Upper lobe of right lung (tissue), 1 donor: ENCODE results near the gene SLC25A13. TPM values are rescaled to one million over a fixed set of nuclear protein-coding genes. Genes with fewer than 3 reads are reported as not detected.
"Not testable (repeated sequence)": the region's sequence is repeated elsewhere in the genome, so short reads cannot be mapped to it uniquely, and the experiment has no call there.

Experiments
- ATAC-seq: fragments of 200-7000 bp; cut with Tn5 transposase; one replicate; pipeline ENCODE4 v1.9.1; 2020; ENCODE audit warnings: mild to moderate bottlenecking, moderate library complexity
- DNase-seq: peaks from one replicate; pipeline ENCODE4 v3.0.0-alpha.2; 2020
- H3K27ac ChIP-seq: fragments of 200-600 bp; one replicate; pipeline ENCODE4 v1.8.0; 2022
- H3K27me3 ChIP-seq: fragments of 200-600 bp; one replicate; pipeline ENCODE4 v1.8.0; 2022; ENCODE audit warnings: mild to moderate bottlenecking
- H3K36me3 ChIP-seq: fragments of 200-600 bp; one replicate; pipeline ENCODE4 v1.8.0; 2022
- H3K4me1 ChIP-seq: fragments of 200-600 bp; one replicate; pipeline ENCODE4 v1.8.0; 2022
- H3K4me3 ChIP-seq: fragments of 200-600 bp; one replicate; pipeline ENCODE4 v1.8.0; 2022; ENCODE audit warnings: mild to moderate bottlenecking
- H3K9me3 ChIP-seq: fragments of 200-600 bp; one replicate; pipeline ENCODE4 v1.8.0; 2022
- intact Hi-C: fragments of 100-400 bp; cut with DNase I; formaldehyde crosslinking; loops from one replicate; pipeline ENCODE4 v1.11.0; 2022
- total RNA-seq: library from RNA; stranded (reverse); fragmentation: NEBNext Ultra II Directional; extraction: Animal tissue kit (Norgen Biotek cat#: 25700); gene quantifications from one replicate; pipeline ENCODE4 v1.2.1, GENCODE V29; 2021
- TF ChIP-seq, protein P1 (sequence below): fragments of 200-600 bp; IDR thresholded peaks from one replicate; pipeline ENCODE4 v1.8.0; 2022; ENCODE audit warnings: antibody characterized with exemption
- donor health status: DM: no; HTN: yes; CAD: no; lungs with severe emphysema.

SLC25A13 gene
- total RNA-seq, 1 donor from 2014 or later, result 34.5 TPM

DNA sequence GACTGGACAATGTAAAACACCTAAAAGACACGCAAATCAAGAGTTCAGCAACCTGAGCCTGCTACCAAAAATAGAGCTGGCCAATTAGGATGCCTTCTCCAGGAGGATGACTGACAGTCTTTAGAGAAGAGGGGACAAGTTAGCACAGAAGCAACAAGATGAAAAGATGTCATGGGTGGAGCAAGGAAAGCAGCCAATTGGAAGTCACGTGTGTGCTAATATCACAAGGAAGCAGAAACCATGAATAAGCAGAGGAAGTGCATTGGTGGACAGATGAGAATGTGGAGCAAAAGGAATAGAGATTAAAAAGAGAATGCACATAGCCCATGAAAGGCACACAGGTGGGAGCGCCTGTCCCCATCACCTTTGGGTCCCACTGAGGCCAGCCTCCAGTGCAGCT lies 148.1 kb downstream of the SLC25A13 start:
- intact Hi-C loops, result no loop called here
- Histone ChIP-seq H3K27ac (no peak overlapping the region), H3K4me1 (no peaks in the 10 kb centered on the region), H3K4me3 (no peak overlapping the region), H3K27me3 (no peaks in the 10 kb centered on the region), H3K36me3 (peaks cover 51% of the 10 kb centered on the region), H3K9me3 (no peaks in the 10 kb centered on the region)
- no peak for DNase-seq
- ATAC-seq, result no peak
- TF ChIP-seq, protein P1, sequence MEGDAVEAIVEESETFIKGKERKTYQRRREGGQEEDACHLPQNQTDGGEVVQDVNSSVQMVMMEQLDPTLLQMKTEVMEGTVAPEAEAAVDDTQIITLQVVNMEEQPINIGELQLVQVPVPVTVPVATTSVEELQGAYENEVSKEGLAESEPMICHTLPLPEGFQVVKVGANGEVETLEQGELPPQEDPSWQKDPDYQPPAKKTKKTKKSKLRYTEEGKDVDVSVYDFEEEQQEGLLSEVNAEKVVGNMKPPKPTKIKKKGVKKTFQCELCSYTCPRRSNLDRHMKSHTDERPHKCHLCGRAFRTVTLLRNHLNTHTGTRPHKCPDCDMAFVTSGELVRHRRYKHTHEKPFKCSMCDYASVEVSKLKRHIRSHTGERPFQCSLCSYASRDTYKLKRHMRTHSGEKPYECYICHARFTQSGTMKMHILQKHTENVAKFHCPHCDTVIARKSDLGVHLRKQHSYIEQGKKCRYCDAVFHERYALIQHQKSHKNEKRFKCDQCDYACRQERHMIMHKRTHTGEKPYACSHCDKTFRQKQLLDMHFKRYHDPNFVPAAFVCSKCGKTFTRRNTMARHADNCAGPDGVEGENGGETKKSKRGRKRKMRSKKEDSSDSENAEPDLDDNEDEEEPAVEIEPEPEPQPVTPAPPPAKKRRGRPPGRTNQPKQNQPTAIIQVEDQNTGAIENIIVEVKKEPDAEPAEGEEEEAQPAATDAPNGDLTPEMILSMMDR, result no peak

DNA sequence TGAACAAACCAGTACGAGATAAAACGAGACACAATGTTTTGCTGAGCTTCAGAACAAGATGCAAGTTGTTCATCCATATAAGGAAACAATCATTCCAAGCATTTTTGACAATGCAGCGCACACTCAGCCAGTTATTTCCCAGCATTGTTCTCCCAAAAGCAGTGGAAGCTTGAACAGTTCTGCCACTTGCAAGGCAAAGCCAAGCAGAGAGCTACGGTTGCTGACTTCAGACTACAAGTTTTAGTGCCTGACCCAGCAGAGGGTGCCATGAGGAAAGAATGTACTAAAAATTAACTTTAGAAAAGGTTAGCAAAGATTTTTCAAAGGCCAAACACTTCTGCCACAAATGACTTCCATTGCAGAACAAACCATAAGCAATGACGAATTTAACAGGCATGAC lies 152.5 kb downstream of the SLC25A13 start:
- Histone ChIP-seq H3K27me3 (no peaks in the 10 kb centered on the region), H3K27ac (no peak overlapping the region), H3K36me3 (peaks cover 52% of the 10 kb centered on the region), H3K4me1 (no peaks in the 10 kb centered on the region), H3K4me3 (no peak overlapping the region), H3K9me3 (no peaks in the 10 kb centered on the region)
- no peak for ATAC-seq
- no peak for DNase-seq
- intact Hi-C loops, result no loop called here
- TF ChIP-seq, protein P1, result no peak

DNA sequence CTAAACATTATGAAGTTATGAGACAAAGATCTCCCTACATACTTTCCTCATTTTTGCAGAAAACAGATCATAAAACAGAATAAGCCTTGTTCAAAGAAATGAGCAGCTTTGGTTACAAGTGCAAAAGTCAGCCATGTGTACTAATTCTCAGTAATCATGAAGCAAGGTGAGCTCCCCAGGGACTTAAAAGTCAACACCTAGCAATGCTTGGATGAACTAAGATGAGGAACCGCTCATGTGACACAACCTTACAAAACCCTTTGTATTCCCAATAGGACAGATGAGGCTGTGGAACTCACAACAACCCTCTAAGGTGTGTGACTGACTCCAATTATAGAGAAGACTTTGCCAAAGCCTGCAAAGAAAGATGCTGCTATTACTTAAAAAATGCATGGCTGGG lies 154.5 kb downstream of the SLC25A13 start:
- Histone ChIP-seq H3K4me1 (no peaks in the 10 kb centered on the region), H3K27me3 (no peaks in the 10 kb centered on the region), H3K36me3 (peaks cover 58% of the 10 kb centered on the region), H3K4me3 (no peak overlapping the region), H3K27ac (no peak overlapping the region), H3K9me3 (no peaks in the 10 kb centered on the region)
- DNase-seq (no peak), ATAC-seq (no peak)
- TF ChIP-seq, protein P1, result no peak
- intact Hi-C loops, result no loop called here

DNA sequence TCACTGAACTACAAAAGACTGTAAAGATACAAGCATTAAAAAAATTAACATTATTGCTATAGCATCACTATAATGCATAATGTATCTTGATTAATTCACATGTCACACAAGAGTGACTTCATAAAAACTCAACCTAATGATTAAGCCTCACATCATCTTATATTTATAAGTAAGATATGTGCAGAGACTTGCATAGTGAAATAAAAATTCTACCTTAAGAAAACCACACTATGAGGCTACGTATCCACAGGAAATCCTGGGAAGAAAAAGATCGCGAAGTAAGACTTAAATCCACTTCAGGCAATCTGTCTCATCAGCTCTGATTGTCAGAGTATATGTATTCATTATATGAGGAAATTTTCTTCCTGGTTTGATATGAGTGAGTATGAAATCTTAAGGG lies 160.0 kb downstream of the SLC25A13 start:
- ATAC-seq (no peak), DNase-seq (no peak)
- Histone ChIP-seq H3K4me3 (no peak overlapping the region), H3K9me3 (no peaks in the 10 kb centered on the region), H3K27me3 (no peaks in the 10 kb centered on the region), H3K36me3 (peaks cover 30% of the 10 kb centered on the region), H3K4me1 (no peaks in the 10 kb centered on the region), H3K27ac (no peak overlapping the region)
- TF ChIP-seq, protein P1, result no peak
- intact Hi-C loops, result no loop called here

- intact Hi-C loops, result no loop called here
- no peak overlapping the region for H3K27ac ChIP-seq
- no peaks in the 10 kb centered on the region for H3K27me3 ChIP-seq
- no peaks in the 10 kb centered on the region for H3K9me3 ChIP-seq
- DNase-seq (no peak), ATAC-seq (no peak)
- no peaks in the 10 kb centered on the region for H3K4me1 ChIP-seq
- H3K4me3 ChIP-seq, result no peak overlapping the region
- peaks cover 30% of the 10 kb centered on the region for H3K36me3 ChIP-seq
- TF ChIP-seq, protein P1, result no peak
These were observed 164.0 kb downstream of the SLC25A13 start for GRCh38 chr7:96157856-96158255.

- H3K4me1 ChIP-seq, H3K27ac ChIP-seq, H3K4me3 ChIP-seq, H3K9me3 ChIP-seq, H3K27me3 ChIP-seq, intact Hi-C loops, ATAC-seq, DNase-seq: not testable (repeated sequence)
- peaks cover 26% of the 10 kb centered on the region for H3K36me3 ChIP-seq
These were observed 167.4 kb downstream of the SLC25A13 start for GRCh38 chr7:96154506-96154905.
